Stimulated activated CD8-positive, alpha-beta memory T cell treated with anti-CD3 and anti-CD28 coated beads, Interleukin-12 subunit alpha, Interleukin-12 subunit beta, amount 100 ng/mL, for 1 hour (primary cell): Measurements from ENCODE around the gene TPSB2.

ENCODE experiments used
- DNase-seq: peaks from one replicate; pipeline ENCODE4 v3.0.0-alpha.2; 2020; ENCODE audit warnings: low read depth

The TPSB2 gene

GRCh38 chr16:1218930-1219611 is 10.9 kb downstream of the TPSB2 start:
- no peak for DNase-seq

GRCh38 chr16:1218061-1218929 is 11.7 kb downstream of the TPSB2 start:
- DNase-seq = no peak

GRCh38 chr16:1217526-1217925 is 12.5 kb downstream of the TPSB2 start:
- no peak for DNase-seq

- DNase-seq = no peak
Measured at GRCh38 chr16:1216681-1217400, 13.1 kb downstream of the TPSB2 start.

- no peak for DNase-seq
Measured at GRCh38 chr16:1216296-1216619, 13.7 kb downstream of the TPSB2 start.

GRCh38 chr16:1215574-1216295 is 14.2 kb downstream of the TPSB2 start:
- DNase-seq = no peak

- DNase-seq = no peak
Measured at GRCh38 chr16:1214719-1215118, 15.3 kb downstream of the TPSB2 start.

GRCh38 chr16:1213796-1214372 is 16.1 kb downstream of the TPSB2 start:
- no peak for DNase-seq

GRCh38 chr16:1213231-1213630 is 16.8 kb downstream of the TPSB2 start:
- DNase-seq = no peak

- DNase-seq = no peak
Measured at GRCh38 chr16:1212616-1213194, 17.3 kb downstream of the TPSB2 start.

GRCh38 chr16:1211451-1212268 is 18.3 kb downstream of the TPSB2 start:
- DNase-seq = no peak

GRCh38 chr16:1210461-1210860 is 19.5 kb downstream of the TPSB2 start:
- DNase-seq = no peak

GRCh38 chr16:1209081-1209480 is 20.9 kb downstream of the TPSB2 start:
- DNase-seq = no peak

- DNase-seq = no peak
Measured at GRCh38 chr16:1208239-1208830, 21.6 kb downstream of the TPSB2 start.

- DNase-seq = no peak
Measured at GRCh38 chr16:1206786-1207185, 23.2 kb downstream of the TPSB2 start.

- DNase-seq = no peak
Measured at GRCh38 chr16:1206326-1206725, 23.7 kb downstream of the TPSB2 start.

GRCh38 chr16:1204933-1205332 is 25.1 kb downstream of the TPSB2 start:
- DNase-seq = no peak

- no peak for DNase-seq
Measured at GRCh38 chr16:1202274-1202673, 27.7 kb downstream of the TPSB2 start.

- DNase-seq = no peak
Measured at GRCh38 chr16:1201444-1201843, 28.5 kb downstream of the TPSB2 start.

- DNase-seq = no peak
Measured at GRCh38 chr16:1200014-1200627, 29.9 kb downstream of the TPSB2 start.
